IMR-90 (cell line): ENCODE data around the gene GPX4. TPM values are rescaled to one million over a fixed set of nuclear protein-coding genes. Genes with fewer than 3 reads are reported as not detected.

ENCODE experiments used
- ATAC-seq: fragments of 200-7000 bp; cut with Tn5 transposase; 2 replicates; pipeline ENCODE4 v1.9.1; 2020; ENCODE audit warnings: low read depth, mild to moderate bottlenecking, moderate library complexity
- BruUV-seq: library from RNA; stranded (reverse); fragments of 400-500 nt; replicated peaks from 2 replicates; lab custom pipeline; 2021; lab: Mats Ljungman, UMichigan
- CTCF ChIA-PET: fragments of 300-600 bp; formaldehyde crosslinking; extraction: SDS; loops from one replicate; lab custom pipeline; 2021; ENCODE audit warnings: antibody characterized with exemption; lab: Yijun Ruan, JAX
- POLR2A ChIA-PET: fragments of 300-600 bp; sonication (Branson Sonifier 250); formaldehyde crosslinking; loops from one replicate; lab custom pipeline; 2022; ENCODE audit warnings: antibody characterized with exemption; ENCODE audit not compliant: unreplicated experiment; lab: Charles Lee
- DNase-seq: peaks from one replicate; pipeline ENCODE4 v3.0.0; 2013
- H2AFZ ChIP-seq: replicated peaks from 2 replicates; pipeline ENCODE3; 2013; ENCODE audit warnings: low read length, mild to moderate bottlenecking; ENCODE audit not compliant: poor library complexity
- H2AK5ac ChIP-seq: 2 replicates; pipeline ENCODE4 v1.6.1; 2013; ENCODE audit warnings: low read depth, low read length, inconsistent platforms
- H2AK9ac ChIP-seq: replicated peaks from 2 replicates; pipeline ENCODE3; 2013; ENCODE audit warnings: mild to moderate bottlenecking, low read depth, low read length, moderate library complexity; ENCODE audit not compliant: poor library complexity
- H2BK120ac ChIP-seq: 2 replicates; pipeline ENCODE4 v1.6.1; 2013; ENCODE audit warnings: low read depth, low read length, inconsistent platforms
- H2BK15ac ChIP-seq: 3 replicates; pipeline ENCODE4 v1.6.1; 2013; ENCODE audit warnings: low read depth, low read length, inconsistent platforms
- H2BK20ac ChIP-seq: 2 replicates; pipeline ENCODE4 v1.6.1; 2013; ENCODE audit warnings: low read depth, mild to moderate bottlenecking, inconsistent platforms, low read length, moderate library complexity
- H2BK5ac ChIP-seq: 2 replicates; pipeline ENCODE4 v1.6.1; 2013; ENCODE audit warnings: mild to moderate bottlenecking, low read depth, low read length, inconsistent platforms; ENCODE audit not compliant: poor library complexity, severe bottlenecking
- H3K14ac ChIP-seq: replicated peaks from 2 replicates; pipeline ENCODE4 v1.6.1; 2013; ENCODE audit warnings: low read depth, low read length, inconsistent platforms
- H3K18ac ChIP-seq: 2 replicates; pipeline ENCODE4 v1.6.1; 2013; ENCODE audit warnings: low read depth, low read length, control low read depth
- H3K23ac ChIP-seq: 2 replicates; pipeline ENCODE4 v1.6.1; 2013; ENCODE audit warnings: low read depth, low read length, inconsistent platforms
- H3K27ac ChIP-seq: 2 replicates; pipeline ENCODE4 v1.5.1; 2013; ENCODE audit warnings: mild to moderate bottlenecking, control low read depth, low read length; ENCODE audit not compliant: insufficient read depth
- H3K27me3 ChIP-seq: 2 replicates; pipeline ENCODE4 v1.6.1; 2013; ENCODE audit warnings: low read length; ENCODE audit not compliant: control insufficient read depth, insufficient read depth
- H3K36me3 ChIP-seq: 2 replicates; pipeline ENCODE4 v1.6.1; 2013; ENCODE audit warnings: low read length, mixed read lengths; ENCODE audit not compliant: control insufficient read depth, insufficient read depth
- H3K4ac ChIP-seq: 2 replicates; pipeline ENCODE4 v1.6.1; 2013; ENCODE audit warnings: low read depth, low read length, inconsistent platforms
- H3K4me1 ChIP-seq: 2 replicates; pipeline ENCODE4 v1.6.1; 2013; ENCODE audit warnings: low read length, mixed read lengths; ENCODE audit not compliant: control insufficient read depth, insufficient read depth
- H3K4me2 ChIP-seq: 2 replicates; pipeline ENCODE4 v1.6.1; 2013; ENCODE audit warnings: low read depth, mild to moderate bottlenecking, control low read depth, low read length, moderate library complexity
- H3K4me3 ChIP-seq: 2 replicates; pipeline ENCODE4 v1.5.1; 2013; ENCODE audit warnings: low read depth, mild to moderate bottlenecking, control low read depth, low read length, moderate library complexity; ENCODE audit not compliant: insufficient read depth
- H3K56ac ChIP-seq: 2 replicates; pipeline ENCODE4 v1.6.1; 2013; ENCODE audit warnings: low read length, inconsistent platforms; ENCODE audit not compliant: insufficient read depth; ENCODE audit errors: extremely low read depth
- H3K79me1 ChIP-seq, 2 experiments: 2 replicates each; pipeline ENCODE4 v1.6.1; 2013; ENCODE audit warnings: low read length in 2 of 2, inconsistent platforms in 1 of 2, low read depth in 1 of 2
- H3K9ac ChIP-seq: 2 replicates; pipeline ENCODE4 v1.6.1; 2013; ENCODE audit warnings: low read depth, low read length, control low read depth
- H3K9me1 ChIP-seq: 2 replicates; pipeline ENCODE4 v1.6.1; 2013; ENCODE audit warnings: low read length, inconsistent platforms; ENCODE audit not compliant: insufficient read depth
- H3K9me3 ChIP-seq: 2 replicates; pipeline ENCODE4 v1.6.1; 2013; ENCODE audit warnings: low read length; ENCODE audit not compliant: control insufficient read depth, insufficient read depth
- H4K20me1 ChIP-seq: 2 replicates; pipeline ENCODE4 v1.6.1; 2013; ENCODE audit warnings: low read length, inconsistent platforms; ENCODE audit not compliant: insufficient read depth
- H4K5ac ChIP-seq: 2 replicates; pipeline ENCODE4 v1.6.1; 2013; ENCODE audit warnings: mild to moderate bottlenecking, low read depth, low read length, control low read depth
- H4K8ac ChIP-seq, 2 experiments: 2 replicates each; pipeline ENCODE4 v1.6.1; 2013; ENCODE audit warnings: low read depth in 2 of 2, low read length in 2 of 2, control low read depth in 1 of 2, inconsistent platforms in 1 of 2
- H4K91ac ChIP-seq: 2 replicates; pipeline ENCODE4 v1.6.1; 2013; ENCODE audit warnings: low read depth, low read length, inconsistent platforms; ENCODE audit not compliant: insufficient read depth
- BHLHE40 ChIP-seq: fragments of 150-350 bp; IDR thresholded peaks from 2 replicates; pipeline ENCODE4 v1.6.1; 2016; ENCODE audit warnings: mild to moderate bottlenecking, low read depth, low read length
- CEBPB ChIP-seq: IDR thresholded peaks from 2 replicates; pipeline ENCODE4 v1.6.1; 2012; ENCODE audit warnings: low read depth, low read length, improper control_type of control experiment
- CHD1 ChIP-seq: IDR thresholded peaks from 2 replicates; pipeline ENCODE4 v1.6.1; 2012; ENCODE audit warnings: low read depth, low read length, improper control_type of control experiment
- FOS ChIP-seq: fragments of 150-350 bp; IDR thresholded peaks from 2 replicates; pipeline ENCODE4 v1.6.1; 2016; ENCODE audit warnings: low read depth, low read length
- MAFK ChIP-seq: IDR thresholded peaks from 2 replicates; pipeline ENCODE4 v1.6.1; 2012; ENCODE audit warnings: low read depth, low read length, improper control_type of control experiment
- MAZ ChIP-seq: IDR thresholded peaks from 2 replicates; pipeline ENCODE4 v1.6.1; 2012; ENCODE audit warnings: low read depth, mild to moderate bottlenecking, low read length, improper control_type of control experiment, moderate library complexity, borderline replicate concordance
- MXI1 ChIP-seq: IDR thresholded peaks from 2 replicates; pipeline ENCODE4 v1.6.1; 2012; ENCODE audit warnings: low read depth, mild to moderate bottlenecking, low read length, moderate library complexity, borderline replicate concordance
- NFE2L2 ChIP-seq: fragments of 150-350 bp; IDR thresholded peaks from 2 replicates; pipeline ENCODE4 v1.6.1; 2016; ENCODE audit warnings: low read depth, mild to moderate bottlenecking, low read length
- POLR2A ChIP-seq: IDR thresholded peaks from 2 replicates; pipeline ENCODE4 v1.6.1; 2012; ENCODE audit warnings: mild to moderate bottlenecking, low read depth, low read length
- RAD21 ChIP-seq: IDR thresholded peaks from 2 replicates; pipeline ENCODE4 v1.6.1; 2012; ENCODE audit warnings: low read length, improper control_type of control experiment
- RCOR1 ChIP-seq: IDR thresholded peaks from 2 replicates; pipeline ENCODE4 v1.6.1; 2012; ENCODE audit warnings: mild to moderate bottlenecking, low read length, improper control_type of control experiment; ENCODE audit not compliant: insufficient replicate concordance
- RFX5 ChIP-seq: IDR thresholded peaks from 2 replicates; pipeline ENCODE4 v1.8.0; 2012; ENCODE audit warnings: low read depth, mild to moderate bottlenecking, low read length, moderate library complexity
- SMC3 ChIP-seq: fragments of 150-350 bp; IDR thresholded peaks from 2 replicates; pipeline ENCODE4 v1.6.1; 2016; ENCODE audit warnings: low read depth, mild to moderate bottlenecking, antibody characterized with exemption, low read length, moderate library complexity
- WGBS, 2 experiments: methylation state at CpG; one replicate each; pipeline versions ENCODE4 v1.1.5 to v1.1.7; 2013; ENCODE audit warnings: missing lambda C conversion rate in 2 of 2; ENCODE audit not compliant: insufficient read length in 1 of 2; ENCODE audit errors: extremely low coverage in 2 of 2; 5-methylcytosine and 5-hydroxymethylcytosine counted together
- dilution Hi-C: fragments of 300-500 bp; cut with HindIII; formaldehyde crosslinking; loops from one replicate; pipeline ENCODE4 v1.14.3; 2018; ENCODE audit warnings: low sequenced_read_pairs; ENCODE audit not compliant: unreplicated experiment
- in situ Hi-C: fragments of 300-500 bp; cut with MboI; formaldehyde crosslinking; loops from 3 replicates; pipeline ENCODE4 v1.14.3; 2019; ENCODE audit warnings: low sequenced_read_pairs, inconsistent platforms, mixed read lengths
- intact Hi-C: fragments of 100-400 bp; cut with micrococcal nuclease; formaldehyde crosslinking; loops from 2 replicates; pipeline ENCODE4 v1.10.0; 2022
- polyA plus RNA-seq, 3 experiments: library from polyadenylated mRNA; depleted of rRNA; stranded (reverse); fragments of >200 nt; gene quantifications; 2 replicates each; pipeline ENCODE4 v1.2.3, GENCODE V29; 2012; ENCODE audit warnings: low replicate concordance in 1 of 3
- total RNA-seq: library from RNA; depleted of rRNA; stranded (reverse); fragments of >200 nt; gene quantifications from 2 replicates; pipeline ENCODE4 v1.2.3, GENCODE V29; 2012
- TF ChIP-seq, protein P1 (sequence below): fragments of 150-350 bp; IDR thresholded peaks from 2 replicates; pipeline ENCODE4 v1.6.1; 2016; ENCODE audit warnings: low read depth, mild to moderate bottlenecking, low read length, moderate library complexity, borderline replicate concordance
- TF ChIP-seq, protein P2 (sequence below): fragments of 150-350 bp; IDR thresholded peaks from 2 replicates; pipeline ENCODE4 v1.6.1; 2017; ENCODE audit warnings: mild to moderate bottlenecking, antibody characterized with exemption, low read length, low read depth
- TF ChIP-seq, protein P3 (sequence below): conservative IDR thresholded peaks from 2 replicates; pipeline ENCODE4 v1.5.1; 2012; ENCODE audit warnings: mild to moderate bottlenecking, low read depth, low read length, improper control_type of control experiment

The GPX4 gene
- total and polyA plus RNA-seq, 2 of the 4 experiments (the other 2 are of a cell fraction) = 357 to 1,083 TPM

DNA sequence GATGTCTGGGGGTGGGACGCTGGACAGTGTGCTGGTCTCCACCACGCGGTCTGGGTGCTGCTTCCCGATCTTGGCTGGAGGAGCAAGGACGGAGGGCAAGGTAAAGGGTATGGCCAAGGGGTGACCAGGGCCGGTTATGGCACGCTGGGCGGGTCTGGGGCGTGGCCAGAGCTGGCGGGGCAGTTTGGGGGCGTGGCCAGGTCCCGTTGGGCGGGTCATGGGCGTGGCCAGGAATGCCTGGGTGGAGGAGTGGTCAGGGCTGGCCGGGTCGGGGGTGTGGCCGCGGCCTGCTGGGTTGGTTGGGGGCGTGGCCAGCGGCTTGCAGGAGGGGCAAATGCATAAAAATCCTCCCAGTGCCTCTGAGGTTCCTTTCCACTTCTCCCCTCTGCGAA, 19.2 kb downstream of the GPX4 start:
- Histone ChIP-seq H4K20me1 (peaks cover 25% of the 10 kb centered on the region), H3K4me1 (peaks cover 7% of the 10 kb centered on the region), H2BK15ac (no peak overlapping the region), H2AK9ac (peak overlapping the region; percentile 1), H3K56ac (no peak overlapping the region), H3K4ac (no peak overlapping the region), H4K5ac (no peak overlapping the region), H3K4me3 (no peak overlapping the region), H3K9me1 (peaks cover 7% of the 10 kb centered on the region; the same call in 1 of the 2 replicates), H3K27me3 (no peaks in the 10 kb centered on the region), H3K9ac (no peak overlapping the region), H3K27ac (no peak overlapping the region), H2BK5ac (peak overlapping the region; percentile 3), H3K79me1 (peaks cover 20 to 69% of the 10 kb centered on the region in 2 experiments), H2AK5ac (no peak overlapping the region), H3K4me2 (no peak overlapping the region), H3K18ac (no peak overlapping the region), H2BK120ac (no peak overlapping the region), H3K36me3 (peaks cover 92% of the 10 kb centered on the region), H4K91ac (no peak overlapping the region), H2AFZ (peak overlapping the region; percentile 56), H3K9me3 (no peaks in the 10 kb centered on the region), H3K14ac (no peak overlapping the region), H4K8ac (no peak overlapping the region), H3K23ac (no peak overlapping the region), H2BK20ac (no peak overlapping the region)
- intact Hi-C loops (no loop called here), in situ Hi-C loops (no loop called here), dilution Hi-C loops (no loop called here)
- peak; percentile 90 for ATAC-seq
- CTCF ChIA-PET = interaction anchor here (1.2 kb wide), 1 partner anchor 10 kb away, joined by 4 read pairs; no protein-coding TSS in a partner anchor
- peak; percentile 56 for DNase-seq
- TF ChIP-seq CHD1 (no peak), RFX5 (no peak), RCOR1 (no peak), NFE2L2 (no peak), MAZ (no peak), RAD21 (no peak), MAFK (no peak), POLR2A (no peak), FOS (no peak), MXI1 (no peak), CEBPB (no peak), SMC3 (no peak), BHLHE40 (no peak)
- TF ChIP-seq, protein P1, sequence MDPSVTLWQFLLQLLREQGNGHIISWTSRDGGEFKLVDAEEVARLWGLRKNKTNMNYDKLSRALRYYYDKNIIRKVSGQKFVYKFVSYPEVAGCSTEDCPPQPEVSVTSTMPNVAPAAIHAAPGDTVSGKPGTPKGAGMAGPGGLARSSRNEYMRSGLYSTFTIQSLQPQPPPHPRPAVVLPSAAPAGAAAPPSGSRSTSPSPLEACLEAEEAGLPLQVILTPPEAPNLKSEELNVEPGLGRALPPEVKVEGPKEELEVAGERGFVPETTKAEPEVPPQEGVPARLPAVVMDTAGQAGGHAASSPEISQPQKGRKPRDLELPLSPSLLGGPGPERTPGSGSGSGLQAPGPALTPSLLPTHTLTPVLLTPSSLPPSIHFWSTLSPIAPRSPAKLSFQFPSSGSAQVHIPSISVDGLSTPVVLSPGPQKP = no peak
- TF ChIP-seq, protein P2, sequence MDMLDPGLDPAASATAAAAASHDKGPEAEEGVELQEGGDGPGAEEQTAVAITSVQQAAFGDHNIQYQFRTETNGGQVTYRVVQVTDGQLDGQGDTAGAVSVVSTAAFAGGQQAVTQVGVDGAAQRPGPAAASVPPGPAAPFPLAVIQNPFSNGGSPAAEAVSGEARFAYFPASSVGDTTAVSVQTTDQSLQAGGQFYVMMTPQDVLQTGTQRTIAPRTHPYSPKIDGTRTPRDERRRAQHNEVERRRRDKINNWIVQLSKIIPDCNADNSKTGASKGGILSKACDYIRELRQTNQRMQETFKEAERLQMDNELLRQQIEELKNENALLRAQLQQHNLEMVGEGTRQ = no peak
- TF ChIP-seq, protein P3, sequence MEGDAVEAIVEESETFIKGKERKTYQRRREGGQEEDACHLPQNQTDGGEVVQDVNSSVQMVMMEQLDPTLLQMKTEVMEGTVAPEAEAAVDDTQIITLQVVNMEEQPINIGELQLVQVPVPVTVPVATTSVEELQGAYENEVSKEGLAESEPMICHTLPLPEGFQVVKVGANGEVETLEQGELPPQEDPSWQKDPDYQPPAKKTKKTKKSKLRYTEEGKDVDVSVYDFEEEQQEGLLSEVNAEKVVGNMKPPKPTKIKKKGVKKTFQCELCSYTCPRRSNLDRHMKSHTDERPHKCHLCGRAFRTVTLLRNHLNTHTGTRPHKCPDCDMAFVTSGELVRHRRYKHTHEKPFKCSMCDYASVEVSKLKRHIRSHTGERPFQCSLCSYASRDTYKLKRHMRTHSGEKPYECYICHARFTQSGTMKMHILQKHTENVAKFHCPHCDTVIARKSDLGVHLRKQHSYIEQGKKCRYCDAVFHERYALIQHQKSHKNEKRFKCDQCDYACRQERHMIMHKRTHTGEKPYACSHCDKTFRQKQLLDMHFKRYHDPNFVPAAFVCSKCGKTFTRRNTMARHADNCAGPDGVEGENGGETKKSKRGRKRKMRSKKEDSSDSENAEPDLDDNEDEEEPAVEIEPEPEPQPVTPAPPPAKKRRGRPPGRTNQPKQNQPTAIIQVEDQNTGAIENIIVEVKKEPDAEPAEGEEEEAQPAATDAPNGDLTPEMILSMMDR = no peak
- no TSS peak for BruUV-seq
- no CpG with 5 or more reads among the region's 21 CpGs for whole genome bisulfite sequencing, 2 experiments
- POLR2A ChIA-PET = no interaction called here
